Measurements from ENCODE around the gene KIDINS220.

GRCh38 chr2:8714283-8714682 is 123.1 kb downstream of the KIDINS220 start:
- TF ChIP-seq, protein P1, sequence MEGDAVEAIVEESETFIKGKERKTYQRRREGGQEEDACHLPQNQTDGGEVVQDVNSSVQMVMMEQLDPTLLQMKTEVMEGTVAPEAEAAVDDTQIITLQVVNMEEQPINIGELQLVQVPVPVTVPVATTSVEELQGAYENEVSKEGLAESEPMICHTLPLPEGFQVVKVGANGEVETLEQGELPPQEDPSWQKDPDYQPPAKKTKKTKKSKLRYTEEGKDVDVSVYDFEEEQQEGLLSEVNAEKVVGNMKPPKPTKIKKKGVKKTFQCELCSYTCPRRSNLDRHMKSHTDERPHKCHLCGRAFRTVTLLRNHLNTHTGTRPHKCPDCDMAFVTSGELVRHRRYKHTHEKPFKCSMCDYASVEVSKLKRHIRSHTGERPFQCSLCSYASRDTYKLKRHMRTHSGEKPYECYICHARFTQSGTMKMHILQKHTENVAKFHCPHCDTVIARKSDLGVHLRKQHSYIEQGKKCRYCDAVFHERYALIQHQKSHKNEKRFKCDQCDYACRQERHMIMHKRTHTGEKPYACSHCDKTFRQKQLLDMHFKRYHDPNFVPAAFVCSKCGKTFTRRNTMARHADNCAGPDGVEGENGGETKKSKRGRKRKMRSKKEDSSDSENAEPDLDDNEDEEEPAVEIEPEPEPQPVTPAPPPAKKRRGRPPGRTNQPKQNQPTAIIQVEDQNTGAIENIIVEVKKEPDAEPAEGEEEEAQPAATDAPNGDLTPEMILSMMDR (IDR thresholded peaks at IDR 0.05): no peak
- TF ChIP-seq EP300 (IDR thresholded peaks at IDR 0.05) (no peak), POLR2A (IDR thresholded peaks at IDR 0.05) (no peak)

Data from ovary (tissue), 3 donors.